Measurements from ENCODE around the gene KCTD2. TPM values are rescaled to one million over a fixed set of nuclear protein-coding genes. Genes with fewer than 3 reads are reported as not detected.

KCTD2 gene
- total and polyA plus RNA-seq, 2 of the 13 experiments (the other 11 are each of a cell fraction or from before 2014, with no cell fraction given): 28.3 to 32.6 TPM

- TF ChIP-seq CSRNP1 (CRISPR knock-in tag; IDR thresholded peaks at IDR 0.05): no peak
- no peak for TF ChIP-seq USF2 (IDR thresholded peaks at IDR 0.05; ENCODE audit: low read depth, low read length)
- no peak for TF ChIP-seq USF2 (CRISPR knock-in tag; IDR thresholded peaks at IDR 0.05; ENCODE audit: borderline replicate concordance)
Measured at GRCh38 chr17:75099881-75100595, 53.0 kb downstream of the KCTD2 start (continued).

GRCh38 chr17:75102385-75102821 lies 55.4 kb downstream of the KCTD2 start:
- WGBS (ENCODE audit: low lambda C conversion rate): 58% methylated on average over 12 of the region's 12 CpGs
- POLR2A ChIA-PET: interaction anchor here (0.6 to 0.9 kb wide), 2 partner anchors 17 to 25 kb away, joined by 3 to 5 read pairs; no protein-coding TSS in a partner anchor
- no peak overlapping the region for H2AFZ ChIP-seq (ENCODE audit: low read length)
- H4K20me1 ChIP-seq (ENCODE audit: insufficient read depth, low read length): no peaks in the 10 kb centered on the region
- H3K9ac ChIP-seq (ENCODE audit: insufficient read depth, low read depth, low read length): no peak overlapping the region
- no peaks in the 10 kb centered on the region for H3K79me2 ChIP-seq (ENCODE audit: insufficient read depth, low read length)
- H3K4me1 ChIP-seq (ENCODE audit: insufficient read depth, low read length): peaks cover 9% of the 10 kb centered on the region
- no peaks in the 10 kb centered on the region for H3K36me3 ChIP-seq (replicated peaks in 1 of 2; ENCODE audit: control insufficient read depth in 1 of 2, insufficient read depth in 2 of 2, low read length in 2 of 2)
- DNase-seq (ENCODE audit: low spot score): no peak
- no peak overlapping the region for H3K27ac ChIP-seq (ENCODE audit: extremely low read length, insufficient read depth, low read length)
- H3K4me2 ChIP-seq (ENCODE audit: low read depth, low read length): no peak overlapping the region
- H3K9me3 ChIP-seq (ENCODE audit: low read length): no peaks in the 10 kb centered on the region
- intact Hi-C loops (cut with micrococcal nuclease; ENCODE audit: unreplicated experiment) (no loop called here), in situ Hi-C loops (cut with HindIII; ENCODE audit: extremely low pct_ligation_motif_present, low pct_unique_long_range_greater_than_20kb) (no loop called here)
- peaks cover 0 to 3% of the 10 kb centered on the region in 2 experiments; a peak in 3 of 5 replicates for H3K27me3 ChIP-seq (ENCODE audit: control insufficient read depth in 1 of 2, insufficient read depth in 2 of 2, low read length in 2 of 2)
- no peak for FAIRE-seq
- BruUV-seq (replicated peaks): no TSS peak
- no peak overlapping the region for H3K4me3 ChIP-seq (replicated peaks in 1 of 3; ENCODE audit: insufficient read depth in 1 of 3, low read depth in 2 of 3, low read length in 3 of 3)
- CTCF ChIA-PET (ENCODE audit: low intra/inter-chr PET ratio, low total read pairs): no interaction called here
- ATAC-seq: no peak
- TF ChIP-seq PRDM10 (CRISPR knock-in tag; IDR thresholded peaks at IDR 0.05; ENCODE audit: low read depth) (no peak), ZNF432 (CRISPR knock-in tag; IDR thresholded peaks at IDR 0.05; ENCODE audit: borderline replicate concordance) (no peak), MEIS1 (CRISPR knock-in tag; IDR thresholded peaks at IDR 0.05; ENCODE audit: borderline replicate concordance) (no peak), FOXA1 (IDR thresholded peaks at IDR 0.05) (no peak), FOXA1 (CRISPR knock-in tag; IDR thresholded peaks at IDR 0.05) (no peak), KDM4B (CRISPR knock-in tag; IDR thresholded peaks at IDR 0.05) (no peak), ZNF180 (CRISPR knock-in tag; IDR thresholded peaks at IDR 0.05; ENCODE audit: borderline replicate concordance, low read depth) (no peak), ATM (IDR thresholded peaks at IDR 0.05; ENCODE audit: borderline replicate concordance) (no peak), ZNF136 (CRISPR knock-in tag; IDR thresholded peaks at IDR 0.05; ENCODE audit: low read depth) (no peak), ZNF740 (CRISPR knock-in tag; IDR thresholded peaks at IDR 0.05) (no peak), NR2F1 (CRISPR knock-in tag; IDR thresholded peaks at IDR 0.05) (no peak)

Data from HepG2 (cell line).